CD4-positive, alpha-beta T cell (primary cell): ENCODE results near the gene TCF4. TPM values are rescaled to one million over a fixed set of nuclear protein-coding genes. Genes with fewer than 3 reads are reported as not detected.
A peak's percentile ranks its signal among the peaks of the same experiment; 100 is the strongest.

Experiments
- ATAC-seq: fragments of 200-7000 bp; cut with Tn5 transposase; one replicate; pipeline ENCODE4 v1.10.0; 2022; ENCODE audit warnings: mild to moderate bottlenecking; ENCODE audit not compliant: poor library complexity
- CTCF ChIA-PET: fragments of 350-600 bp; sonication (Branson Sonifier 250); formaldehyde crosslinking; loops from one replicate; lab custom pipeline; 2021; ENCODE audit warnings: antibody characterized with exemption, inconsistent platforms; lab: Charles Lee
- POLR2A ChIA-PET: fragments of 350-600 bp; sonication (Branson Sonifier 250); formaldehyde crosslinking; loops from one replicate; lab custom pipeline; 2021; ENCODE audit warnings: antibody characterized with exemption, inconsistent platforms; lab: Charles Lee
- DNase-seq, 14 experiments: peaks; one replicate each; pipeline ENCODE4 v3.0.0-alpha.2; 2013 to 2020; ENCODE audit warnings: mixed read lengths in 2 of 14
- H3K27ac ChIP-seq, 2 donors: one replicate each; pipeline versions ENCODE4 v1.5.1 to v1.7.0; 2013; ENCODE audit warnings: low read length in 2 of 2, low read depth in 1 of 2, mild to moderate bottlenecking in 1 of 2
- H3K27me3 ChIP-seq, 2 experiments: 1 replicate in 1 of 2; 2 replicates in 1 of 2; pipeline versions ENCODE4 v1.6.1 to v1.7.0; 2013; ENCODE audit warnings: low read length in 2 of 2, control low read depth in 1 of 2, mild to moderate bottlenecking in 1 of 2, moderate library complexity in 1 of 2; ENCODE audit not compliant: insufficient read depth in 2 of 2, control insufficient read depth in 1 of 2
- H3K36me3 ChIP-seq: one replicate; pipeline ENCODE4 v1.6.1; 2013; ENCODE audit warnings: low read length, control low read depth; ENCODE audit not compliant: insufficient read depth
- H3K4me1 ChIP-seq: one replicate; pipeline ENCODE4 v1.6.1; 2013; ENCODE audit warnings: low read length, control low read depth; ENCODE audit not compliant: insufficient read depth
- H3K4me3 ChIP-seq: one replicate; pipeline ENCODE4 v1.5.1; 2013; ENCODE audit warnings: mild to moderate bottlenecking, low read length, moderate library complexity
- H3K9me3 ChIP-seq, 2 experiments: 1 replicate in 1 of 2; 2 replicates in 1 of 2; pipeline versions ENCODE4 v1.6.1 to v1.7.0; 2013; ENCODE audit warnings: low read length in 2 of 2, mild to moderate bottlenecking in 2 of 2, control low read depth in 1 of 2, moderate library complexity in 1 of 2; ENCODE audit not compliant: control insufficient read depth in 1 of 2, insufficient read depth in 1 of 2
- H3K27ac Mint-ChIP-seq: one replicate; pipeline ENCODE4 v1.8.0; 2020; ENCODE audit warnings: mixed read lengths
- H3K27me3 Mint-ChIP-seq: one replicate; pipeline ENCODE4 v1.8.0; 2021; ENCODE audit warnings: mixed read lengths
- H3K36me3 Mint-ChIP-seq: one replicate; pipeline ENCODE4 v1.8.0; 2021; ENCODE audit warnings: low read depth, mixed read lengths
- H3K4me1 Mint-ChIP-seq: one replicate; pipeline ENCODE4 v1.8.0; 2021; ENCODE audit warnings: low read depth, mixed read lengths
- H3K4me3 Mint-ChIP-seq: one replicate; pipeline ENCODE4 v1.8.0; 2020; ENCODE audit warnings: mild to moderate bottlenecking, mixed read lengths
- H3K9me3 Mint-ChIP-seq: one replicate; pipeline ENCODE4 v1.8.0; 2020; ENCODE audit warnings: mixed read lengths
- CTCF ChIP-seq: fragments of 200-600 bp; IDR thresholded peaks from one replicate; pipeline ENCODE4 v1.8.0; 2022; ENCODE audit warnings: antibody characterized with exemption, mild to moderate bottlenecking
- intact Hi-C, 2 experiments: fragments of 100-400 bp; cut with DNase I in 1 of 2; cut with micrococcal nuclease in 1 of 2; formaldehyde crosslinking; loops; one replicate each; pipeline versions ENCODE4 v1.15.1 to v1.9.0; 2023 to 2025; cut with DNase I, micrococcal nuclease
- total RNA-seq, 174 experiments: library from RNA in 2 of 174; stranded (reverse) in 2 of 174; gene quantifications; one replicate each; pipeline ENCODE4 v1.2.3 and lab custom pipeline; 2021 to 2026

TCF4 gene
- total RNA-seq, 2 experiments from 2014 or later, result 3.0 to 3.2 TPM

DNA sequence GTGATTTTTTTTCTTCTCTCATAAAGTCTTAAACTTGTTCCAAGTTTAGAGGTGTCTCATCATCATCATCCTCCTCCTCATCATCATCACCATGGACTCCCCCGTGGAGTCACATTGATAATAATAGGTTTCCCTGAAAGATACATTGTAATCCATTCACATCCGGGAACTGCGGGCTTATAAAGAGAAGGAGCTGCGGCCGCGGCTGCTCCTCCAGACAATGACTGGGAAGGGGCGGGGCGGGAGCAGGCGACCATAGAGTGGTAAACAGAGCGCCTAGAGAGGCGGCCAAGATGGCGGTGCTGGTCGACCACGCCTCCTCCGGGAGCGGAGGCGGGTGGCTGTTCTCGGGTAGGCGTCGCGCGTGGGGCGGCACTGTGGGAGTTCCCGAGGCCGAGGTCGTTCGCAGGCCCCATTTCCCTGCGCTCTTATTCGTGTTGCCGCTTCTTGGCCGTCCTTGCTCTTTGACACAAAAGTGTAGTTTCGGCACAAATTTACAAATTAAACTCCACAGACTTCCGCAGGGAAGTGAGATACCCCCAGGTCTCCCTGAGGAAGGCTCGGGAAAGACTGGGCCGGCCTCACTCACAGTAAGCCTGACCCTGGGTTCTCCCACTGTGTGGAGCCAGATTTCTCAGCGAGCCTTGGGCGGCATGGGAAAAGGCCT is 1.8 kb upstream of the TCF4 start:
- Histone ChIP-seq H3K4me3 (peak overlapping the region; percentile 56), H3K27ac (no peak overlapping the region), H3K4me1 (peaks cover 7% of the 10 kb centered on the region), H3K36me3 (no peaks in the 10 kb centered on the region), H3K27me3 (peaks cover 20 to 31% of the 10 kb centered on the region in 2 experiments), H3K9me3 (peaks cover 0 to 12% of the 10 kb centered on the region in 2 experiments)
- intact Hi-C loops, result loop anchor here (5.0 to 10.0 kb wide), 2 partner anchors 1063 to 1115 kb away; partner anchors contain the start of gene WDR7 (in 1 of the 2)
- Mint-ChIP-seq H3K9me3 (no peaks in the 10 kb centered on the region), H3K4me3 (peak overlapping the region; percentile 92), H3K4me1 (peaks cover 29% of the 10 kb centered on the region), H3K27ac (peak overlapping the region; percentile 78), H3K27me3 (peaks cover 54% of the 10 kb centered on the region), H3K36me3 (peaks cover 7% of the 10 kb centered on the region)
- TF ChIP-seq CTCF, result no peak
- ATAC-seq, result peak; percentile 90
- CTCF ChIA-PET, result no interaction called here
- DNase-seq, result peak; percentile 10 to 88 (median 66)
- POLR2A ChIA-PET, result no interaction called here

DNA sequence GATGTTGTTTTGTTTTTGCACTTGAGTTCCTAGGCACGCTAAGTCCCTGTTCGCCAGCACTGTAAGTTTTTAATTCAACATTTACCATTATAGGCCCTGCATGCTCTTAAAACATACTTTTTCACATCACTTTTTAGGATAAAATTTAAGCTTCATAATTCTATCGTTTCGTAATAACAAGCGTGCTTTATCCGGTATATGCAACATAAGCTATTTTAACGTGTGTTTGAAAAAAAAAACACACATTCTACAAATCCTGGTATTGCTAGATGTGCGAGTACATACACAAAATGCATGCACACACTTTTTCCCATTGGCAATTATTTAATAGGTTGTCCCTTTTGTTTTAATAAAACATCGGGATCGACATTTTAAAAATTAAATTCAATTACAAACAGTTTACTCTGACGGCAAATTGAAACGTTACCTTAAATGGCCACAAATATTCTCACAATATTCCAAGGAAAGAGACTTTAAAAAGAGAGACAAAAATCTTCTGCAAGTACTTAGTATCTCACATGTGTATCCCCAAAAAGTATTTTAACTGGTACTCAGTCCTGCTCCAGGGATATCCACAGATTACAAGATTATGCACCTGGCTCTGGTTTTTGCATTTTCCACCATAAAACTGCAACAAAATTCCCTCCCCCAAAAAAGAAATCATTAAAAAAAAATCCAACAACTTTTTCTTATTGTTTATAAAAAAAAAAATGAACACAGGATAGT is 1.0 kb upstream of the TCF4 start:
- H3K27ac Mint-ChIP-seq, result peak overlapping the region; percentile 78
- peaks cover 60% of the 10 kb centered on the region for H3K27me3 Mint-ChIP-seq
- intact Hi-C loops, result loop anchor here in 1 of 2 experiments (10.0 kb wide), 1 partner anchor 1116 kb away; no protein-coding TSS in a partner anchor

More for the DNA sequence above, 1.0 kb upstream of the TCF4 start:
- Histone ChIP-seq H3K27ac (no peak overlapping the region), H3K9me3 (peaks cover 0 to 12% of the 10 kb centered on the region in 2 experiments), H3K4me1 (peaks cover 7% of the 10 kb centered on the region), H3K27me3 (peaks cover 20 to 34% of the 10 kb centered on the region in 2 experiments), H3K4me3 (peak overlapping the region; percentile 56), H3K36me3 (no peaks in the 10 kb centered on the region)
- no peak for ATAC-seq
- Mint-ChIP-seq H3K4me1 (peaks cover 29% of the 10 kb centered on the region), H3K9me3 (no peaks in the 10 kb centered on the region), H3K4me3 (peak overlapping the region; percentile 92), H3K36me3 (peaks cover 7% of the 10 kb centered on the region)
- ChIA-PET POLR2A (interaction anchor here (0.8 kb wide), 1 partner anchor 73 kb away, joined by 5 read pairs; no protein-coding TSS in a partner anchor), CTCF (no interaction called here)
- no peak for TF ChIP-seq CTCF
- DNase-seq, result no peak
